LNCaP clone FGC (cell line): Measurements from ENCODE around the gene DDIT4.

Source experiments
- DNase-seq: peaks from one replicate; pipeline ENCODE4 v3.0.0-alpha.2; 2011; ENCODE audit warnings: low read depth
- H3K4me3 ChIP-seq: 2 replicates; pipeline ENCODE4 v1.5.1; 2011; ENCODE audit warnings: mild to moderate bottlenecking, low read depth, low read length, control low read depth
- TF ChIP-seq, protein P1 (sequence below): IDR thresholded peaks from 2 replicates; pipeline ENCODE4 v1.5.1; 2012; ENCODE audit warnings: mild to moderate bottlenecking; ENCODE audit not compliant: control insufficient read depth, insufficient read depth; ENCODE audit errors: extremely low read depth

Gene DDIT4

DNA sequence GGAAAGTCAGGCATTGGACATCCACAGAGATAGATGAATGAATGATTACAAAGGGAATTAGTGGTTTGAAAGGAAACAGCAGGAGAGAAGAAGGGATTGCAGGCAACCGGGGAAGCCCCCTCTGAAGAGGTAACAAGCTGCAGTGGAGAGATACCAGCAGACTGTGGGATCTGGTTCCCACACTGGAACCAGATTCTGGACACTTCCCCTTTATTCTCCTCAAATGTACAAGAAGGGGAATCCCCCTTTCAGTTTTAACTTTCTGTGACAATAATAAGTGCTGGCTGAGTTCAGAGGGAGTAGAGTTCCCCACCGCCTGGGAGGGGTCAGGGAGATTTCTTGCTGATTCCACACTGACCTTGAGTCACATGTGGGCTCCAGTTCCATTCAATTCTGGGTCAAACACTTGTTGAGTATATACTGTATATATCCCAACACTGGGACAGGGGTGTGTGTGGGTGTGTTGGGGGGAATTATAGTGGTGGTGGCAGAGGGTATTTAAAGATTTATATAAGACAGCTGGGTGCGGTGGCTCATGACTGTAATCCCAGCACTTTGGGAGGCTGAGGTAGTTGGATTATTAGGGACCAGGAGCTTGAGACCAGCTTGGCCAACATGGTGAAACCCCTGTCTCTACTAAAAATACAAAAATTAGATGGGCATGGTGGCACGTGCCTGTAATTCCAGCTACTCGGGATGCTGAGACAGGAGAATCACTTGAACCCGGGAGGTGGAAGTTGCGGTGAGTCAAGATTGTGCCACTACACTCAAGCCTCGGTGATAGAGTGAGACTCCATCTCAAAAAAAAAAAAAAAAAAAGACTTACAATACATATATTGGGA lies 16.5 kb upstream of the DDIT4 start:
- DNase-seq: no peak
- no peak overlapping the region for H3K4me3 ChIP-seq
- TF ChIP-seq, protein P1, sequence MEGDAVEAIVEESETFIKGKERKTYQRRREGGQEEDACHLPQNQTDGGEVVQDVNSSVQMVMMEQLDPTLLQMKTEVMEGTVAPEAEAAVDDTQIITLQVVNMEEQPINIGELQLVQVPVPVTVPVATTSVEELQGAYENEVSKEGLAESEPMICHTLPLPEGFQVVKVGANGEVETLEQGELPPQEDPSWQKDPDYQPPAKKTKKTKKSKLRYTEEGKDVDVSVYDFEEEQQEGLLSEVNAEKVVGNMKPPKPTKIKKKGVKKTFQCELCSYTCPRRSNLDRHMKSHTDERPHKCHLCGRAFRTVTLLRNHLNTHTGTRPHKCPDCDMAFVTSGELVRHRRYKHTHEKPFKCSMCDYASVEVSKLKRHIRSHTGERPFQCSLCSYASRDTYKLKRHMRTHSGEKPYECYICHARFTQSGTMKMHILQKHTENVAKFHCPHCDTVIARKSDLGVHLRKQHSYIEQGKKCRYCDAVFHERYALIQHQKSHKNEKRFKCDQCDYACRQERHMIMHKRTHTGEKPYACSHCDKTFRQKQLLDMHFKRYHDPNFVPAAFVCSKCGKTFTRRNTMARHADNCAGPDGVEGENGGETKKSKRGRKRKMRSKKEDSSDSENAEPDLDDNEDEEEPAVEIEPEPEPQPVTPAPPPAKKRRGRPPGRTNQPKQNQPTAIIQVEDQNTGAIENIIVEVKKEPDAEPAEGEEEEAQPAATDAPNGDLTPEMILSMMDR: no peak

DNA sequence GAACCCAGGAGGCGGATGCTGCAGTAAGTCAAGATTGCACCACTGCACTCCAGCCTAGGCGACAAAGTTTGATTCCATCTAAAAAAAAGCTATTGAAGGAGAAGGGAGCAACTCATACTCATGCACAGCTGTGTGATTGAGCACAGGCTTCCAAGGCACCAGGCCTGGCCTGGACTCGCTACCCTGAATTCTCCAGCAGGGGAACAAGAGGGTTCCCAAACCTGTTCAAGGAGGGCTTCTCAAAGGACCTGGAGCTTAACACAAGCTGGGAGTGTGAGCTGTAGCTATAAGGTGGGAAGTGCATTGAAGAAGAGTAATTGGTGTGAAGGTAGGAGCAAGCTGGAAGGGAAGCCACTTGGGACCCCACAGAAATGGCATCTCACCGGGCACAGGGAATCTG lies 15.1 kb upstream of the DDIT4 start:
- no peak for DNase-seq
- no peak overlapping the region for H3K4me3 ChIP-seq
- TF ChIP-seq, protein P1: no peak

DNA sequence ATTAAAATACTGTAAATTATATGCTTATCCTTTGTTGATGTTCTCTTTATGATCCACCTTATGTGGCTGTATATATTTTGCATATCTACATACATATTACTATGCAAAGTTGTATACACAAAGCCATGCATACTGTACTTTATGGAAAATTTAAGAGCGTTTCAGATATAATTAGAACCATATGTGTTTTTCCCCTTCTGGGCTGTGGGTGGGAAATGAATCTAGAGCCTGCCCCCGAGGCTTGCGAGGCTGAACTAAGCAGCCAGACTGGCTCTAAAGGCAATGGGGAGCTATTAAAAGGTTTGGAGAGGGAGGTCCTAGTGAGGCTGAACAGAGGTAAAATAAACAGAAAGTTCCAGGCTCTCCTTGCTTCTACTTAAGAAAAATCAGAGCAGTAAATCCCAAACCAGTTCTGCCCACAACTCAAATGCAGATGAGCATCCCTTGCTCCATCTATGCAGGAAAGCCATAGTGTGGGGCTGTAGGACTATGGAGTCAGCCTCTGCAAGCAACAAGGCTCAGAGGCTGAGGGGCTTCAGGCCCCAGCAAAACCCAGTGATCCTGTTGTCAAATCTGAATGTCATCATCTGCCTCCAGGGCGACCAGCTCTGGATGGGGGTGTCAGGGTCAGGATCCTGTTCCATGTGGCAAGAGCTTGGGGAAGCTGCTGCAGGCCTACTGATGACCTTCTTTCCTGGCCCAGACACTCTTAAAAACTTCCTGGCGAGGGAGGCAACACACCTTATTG lies 14.1 kb upstream of the DDIT4 start:
- no peak overlapping the region for H3K4me3 ChIP-seq

DNA sequence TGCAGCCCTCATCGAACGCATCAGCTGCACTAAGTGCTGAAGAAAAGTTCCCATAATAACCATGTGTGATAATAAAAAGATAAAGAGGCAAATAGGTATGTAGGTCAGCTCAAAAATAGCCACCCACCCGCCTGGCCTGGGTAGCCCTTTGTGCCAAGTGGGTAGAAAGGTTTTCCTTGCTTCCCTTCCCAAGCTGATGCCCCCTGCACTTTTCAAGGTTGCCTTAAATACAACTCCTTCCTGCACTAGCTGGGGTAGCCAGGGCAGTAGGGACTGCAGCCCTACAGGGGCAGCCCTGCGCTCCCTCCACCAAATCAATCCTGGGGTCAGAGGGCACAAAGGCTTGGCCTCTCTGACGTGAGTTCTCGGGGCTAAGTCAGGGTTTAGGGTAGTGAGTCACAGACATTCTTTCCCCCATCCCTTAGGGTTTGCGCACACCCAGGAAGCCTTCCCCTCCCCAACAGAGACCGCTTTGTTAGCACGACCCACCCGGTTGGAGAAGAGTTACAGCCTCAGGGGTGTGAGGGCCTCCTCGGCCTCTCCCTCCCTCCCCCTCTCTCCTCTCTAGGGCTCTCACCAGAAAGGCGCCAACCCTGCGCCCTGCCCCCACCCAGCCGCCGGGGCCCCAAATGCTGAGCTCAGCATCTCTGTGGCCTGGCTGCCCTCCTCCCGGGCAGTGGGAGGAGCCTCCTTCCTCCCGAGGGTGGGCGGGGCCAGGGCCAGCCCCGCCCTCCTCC lies 13.3 kb upstream of the DDIT4 start:
- no peak overlapping the region for H3K4me3 ChIP-seq
- DNase-seq: no peak
- TF ChIP-seq, protein P1: no peak

More for the DNA sequence above, 14.1 kb upstream of the DDIT4 start:
- TF ChIP-seq, protein P1: no peak
- no peak for DNase-seq

DNA sequence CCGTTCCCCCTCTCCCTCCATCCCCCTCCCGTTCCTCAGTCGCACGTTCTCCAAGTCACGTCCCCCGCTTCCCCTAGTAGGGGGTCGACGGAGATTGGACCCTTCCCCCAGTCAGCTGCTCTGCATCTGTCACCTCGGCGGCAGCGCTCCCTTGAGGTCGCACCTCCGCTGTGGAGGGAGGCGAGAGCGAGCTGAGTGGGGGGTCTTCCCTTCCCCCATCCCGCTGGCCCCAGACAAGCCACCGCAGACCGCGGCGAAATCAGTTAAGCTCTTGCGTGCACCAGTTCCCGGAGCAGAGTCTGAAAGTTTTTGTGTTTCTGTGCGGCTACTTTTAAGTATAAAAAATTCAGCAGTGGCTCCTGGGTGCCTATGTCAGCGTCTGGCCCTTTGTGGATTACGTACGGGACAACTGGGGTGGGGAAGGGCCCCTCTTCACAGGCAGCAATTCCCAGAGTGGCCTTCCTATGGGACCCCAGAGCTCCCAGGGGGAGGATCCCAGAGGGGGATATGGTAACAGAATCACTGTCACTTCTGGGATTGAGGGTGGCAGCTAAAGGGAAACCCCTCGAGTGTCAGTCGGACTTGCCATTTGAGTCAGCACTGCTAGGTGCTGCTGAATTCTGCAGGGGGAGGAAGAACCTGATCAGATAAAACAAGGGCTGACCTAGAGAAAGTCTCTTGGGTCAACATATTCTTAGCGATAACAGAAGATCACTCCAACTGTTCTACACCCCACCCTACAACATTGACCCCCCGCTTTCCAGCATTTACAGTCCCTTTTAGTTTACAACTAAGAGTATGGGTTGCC lies 12.5 kb upstream of the DDIT4 start:
- TF ChIP-seq, protein P1: no peak
- no peak overlapping the region for H3K4me3 ChIP-seq
- DNase-seq: no peak

DNA sequence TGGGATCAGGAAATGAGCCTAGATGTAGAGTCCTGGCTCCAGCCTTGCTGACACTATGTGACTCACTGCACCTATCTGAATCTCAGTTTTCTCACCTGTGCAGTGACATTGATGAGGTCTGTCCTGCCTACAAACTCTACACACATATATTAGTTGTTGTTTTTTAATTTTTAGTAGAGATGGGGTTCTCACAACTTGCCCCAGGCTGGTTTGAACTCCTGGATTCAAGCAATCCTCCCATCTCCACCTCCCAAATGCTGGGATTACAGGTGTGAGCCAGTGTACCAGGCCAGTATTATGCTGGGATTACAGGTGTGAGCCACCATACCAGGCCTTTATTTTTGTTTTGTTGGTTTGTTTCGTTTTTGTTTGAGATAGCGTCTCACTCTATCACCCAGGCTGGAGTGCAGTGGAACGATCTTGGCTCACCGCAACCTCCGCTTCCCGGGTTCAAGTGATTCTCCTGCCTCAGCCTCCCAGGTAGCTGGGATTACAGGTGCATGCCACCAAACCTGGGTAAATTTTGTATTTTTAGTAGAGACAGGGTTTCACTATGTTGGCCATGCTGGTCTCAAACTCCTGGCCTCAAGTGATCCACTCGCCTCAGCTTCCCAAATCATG lies 11.8 kb upstream of the DDIT4 start:
- no peak overlapping the region for H3K4me3 ChIP-seq
- no peak for DNase-seq
- TF ChIP-seq, protein P1: no peak
